Measurements from ENCODE around the gene MAX. TPM values are rescaled to one million over a fixed set of nuclear protein-coding genes. Genes with fewer than 3 reads are reported as not detected.
A peak's percentile ranks its signal among the peaks of the same experiment; 100 is the strongest.

The MAX gene
- total and polyA plus RNA-seq, 2 of the 4 experiments (the other 2 are of a cell fraction), result 45.2 to 51.8 TPM

- dilution Hi-C loops (cut with HindIII; ENCODE audit: low sequenced_read_pairs, unreplicated experiment), result no loop called here
- Histone ChIP-seq H2BK5ac (ENCODE audit: low read depth, low read length, poor library complexity, severe bottlenecking) (no peak overlapping the region), H4K8ac (ENCODE audit: low read depth in 2 of 2, low read length in 2 of 2) (no peak overlapping the region), H3K27ac (ENCODE audit: insufficient read depth, low read length) (no peak overlapping the region), H3K14ac (replicated peaks; ENCODE audit: low read depth, low read length) (no peak overlapping the region), H3K56ac (ENCODE audit: extremely low read depth, insufficient read depth, low read length) (no peak overlapping the region), H4K20me1 (ENCODE audit: insufficient read depth, low read length) (peaks cover 26% of the 10 kb centered on the region), H3K79me1 (ENCODE audit: low read depth in 1 of 2, low read length in 2 of 2) (peaks cover 35 to 61% of the 10 kb centered on the region in 2 experiments), H3K4me3 (ENCODE audit: insufficient read depth, low read depth, low read length) (no peak overlapping the region), H2BK15ac (ENCODE audit: low read depth, low read length) (no peak overlapping the region), H3K9me3 (ENCODE audit: control insufficient read depth, insufficient read depth, low read length) (no peaks in the 10 kb centered on the region), H3K4me2 (ENCODE audit: low read depth, low read length) (peak overlapping the region; percentile 56; the same call in 1 of the 2 replicates), H3K23ac (ENCODE audit: low read depth, low read length) (no peak overlapping the region), H3K9ac (ENCODE audit: low read depth, low read length) (no peak overlapping the region), H2BK120ac (ENCODE audit: low read depth, low read length) (no peak overlapping the region), H2AFZ (replicated peaks; ENCODE audit: low read length, poor library complexity) (no peak overlapping the region), H3K4ac (ENCODE audit: low read depth, low read length) (no peak overlapping the region), H3K4me1 (ENCODE audit: control insufficient read depth, insufficient read depth, low read length) (peaks cover 6% of the 10 kb centered on the region; the same call in 1 of the 2 replicates), H3K9me1 (ENCODE audit: insufficient read depth, low read length) (peaks cover 13% of the 10 kb centered on the region; the same call in 1 of the 2 replicates), H3K36me3 (ENCODE audit: control insufficient read depth, insufficient read depth, low read length) (peaks cover 9% of the 10 kb centered on the region), H4K91ac (ENCODE audit: insufficient read depth, low read depth, low read length) (no peak overlapping the region), H2BK20ac (ENCODE audit: low read depth, low read length) (no peak overlapping the region), H3K18ac (ENCODE audit: low read depth, low read length) (no peak overlapping the region), H3K27me3 (ENCODE audit: control insufficient read depth, insufficient read depth, low read length) (no peaks in the 10 kb centered on the region), H4K5ac (ENCODE audit: low read depth, low read length) (no peak overlapping the region), H2AK5ac (ENCODE audit: low read depth, low read length) (no peak overlapping the region), H2AK9ac (replicated peaks; ENCODE audit: low read depth, low read length, poor library complexity) (no peak overlapping the region)
- intact Hi-C loops (cut with micrococcal nuclease), result no loop called here
- no peak for TF ChIP-seq SMC3 (IDR thresholded peaks at IDR 0.05; ENCODE audit: low read depth, low read length)
- no peak for TF ChIP-seq FOS (IDR thresholded peaks at IDR 0.05; ENCODE audit: low read depth, low read length)
- no peak for TF ChIP-seq MAFK (IDR thresholded peaks at IDR 0.05; ENCODE audit: low read depth, low read length)
- no peak for TF ChIP-seq NFE2L2 (IDR thresholded peaks at IDR 0.05; ENCODE audit: low read depth, low read length)
- TF ChIP-seq CHD1 (IDR thresholded peaks at IDR 0.05; ENCODE audit: low read depth, low read length), result no peak
- no peak for TF ChIP-seq CEBPB (IDR thresholded peaks at IDR 0.05; ENCODE audit: low read depth, low read length)
- no peak for TF ChIP-seq ELK1 (IDR thresholded peaks at IDR 0.05; ENCODE audit: borderline replicate concordance, low read depth, low read length)
- no peak for TF ChIP-seq BHLHE40 (IDR thresholded peaks at IDR 0.05; ENCODE audit: low read depth, low read length)
- TF ChIP-seq RFX5 (IDR thresholded peaks at IDR 0.05; ENCODE audit: low read depth, low read length), result no peak
- no peak for TF ChIP-seq RCOR1 (IDR thresholded peaks at IDR 0.05; ENCODE audit: insufficient replicate concordance, low read length)
- TF ChIP-seq, protein P1, sequence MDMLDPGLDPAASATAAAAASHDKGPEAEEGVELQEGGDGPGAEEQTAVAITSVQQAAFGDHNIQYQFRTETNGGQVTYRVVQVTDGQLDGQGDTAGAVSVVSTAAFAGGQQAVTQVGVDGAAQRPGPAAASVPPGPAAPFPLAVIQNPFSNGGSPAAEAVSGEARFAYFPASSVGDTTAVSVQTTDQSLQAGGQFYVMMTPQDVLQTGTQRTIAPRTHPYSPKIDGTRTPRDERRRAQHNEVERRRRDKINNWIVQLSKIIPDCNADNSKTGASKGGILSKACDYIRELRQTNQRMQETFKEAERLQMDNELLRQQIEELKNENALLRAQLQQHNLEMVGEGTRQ (IDR thresholded peaks at IDR 0.05; ENCODE audit: low read depth, low read length), result no peak
- ChIA-PET POLR2A (ENCODE audit: unreplicated experiment) (no interaction called here), CTCF (no interaction called here)
- DNase-seq (peak; percentile 46), ATAC-seq (ENCODE audit: low read depth) (no peak)
- no CpG with 5 or more reads among the region's 2 CpGs for WGBS, 2 experiments (ENCODE audit: extremely low coverage in 2 of 2, insufficient read length in 1 of 2)
- BruUV-seq (replicated peaks), result no TSS peak
- in situ Hi-C loops (cut with MboI; ENCODE audit: low sequenced_read_pairs), result no loop called here
Measured at GRCh38 chr14:65098586-65098985, 3.7 kb downstream of the MAX start.

Data from IMR-90 (cell line).